Panc1 (cell line): ENCODE data around the gene ATP1A3. TPM values are rescaled to one million over a fixed set of nuclear protein-coding genes. Genes with fewer than 3 reads are reported as not detected.

Experiments used
- ATAC-seq: fragments of 200-7000 bp; cut with Tn5 transposase; 2 replicates; pipeline ENCODE4 v1.9.1; 2020; ENCODE audit warnings: mild to moderate bottlenecking, moderate library complexity
- BruUV-seq: library from RNA; stranded (reverse); fragments of 400-500 nt; replicated peaks from 2 replicates; lab custom pipeline; 2021; lab: Mats Ljungman, UMichigan
- CTCF ChIA-PET: fragments of 300-600 bp; sonication (Branson Sonifier 250); formaldehyde crosslinking; loops from one replicate; lab custom pipeline; 2022; ENCODE audit warnings: antibody characterized with exemption; lab: Charles Lee
- POLR2A ChIA-PET: fragments of 300-600 bp; sonication (Branson Sonifier 250); formaldehyde crosslinking; loops from one replicate; lab custom pipeline; 2022; ENCODE audit warnings: antibody characterized with exemption; lab: Charles Lee
- DNase-seq: peaks from one replicate; pipeline ENCODE4 v3.0.0-alpha.2; 2010; ENCODE audit warnings: low read depth, low spot score
- H3K27ac ChIP-seq: 2 replicates; pipeline ENCODE4 v1.5.1; 2011; ENCODE audit warnings: mild to moderate bottlenecking, low read length, inconsistent platforms
- H3K27me3 ChIP-seq: fragments of 200-500 bp; sonication (Bioruptor generic); 2 replicates; pipeline ENCODE4 v1.6.0; 2014; ENCODE audit warnings: low read length, inconsistent platforms; ENCODE audit not compliant: control insufficient read depth, insufficient read depth
- H3K36me3 ChIP-seq: fragments of 200-500 bp; sonication (Bioruptor generic); 2 replicates; pipeline ENCODE4 v1.5.1; 2014; ENCODE audit warnings: inconsistent platforms, mild to moderate bottlenecking, low read length, moderate library complexity; ENCODE audit not compliant: control insufficient read depth, insufficient read depth
- H3K4me1 ChIP-seq: 2 replicates; pipeline ENCODE4 v1.5.1; 2011; ENCODE audit warnings: inconsistent platforms, mild to moderate bottlenecking, low read length, moderate library complexity; ENCODE audit not compliant: control insufficient read depth, insufficient read depth
- H3K4me3 ChIP-seq, 2 experiments: 2 replicates each; pipeline ENCODE4 v1.5.1; 2011 to 2012; ENCODE audit warnings: low read depth in 2 of 2, low read length in 2 of 2, mild to moderate bottlenecking in 2 of 2, inconsistent platforms in 1 of 2, moderate library complexity in 1 of 2
- H3K9me3 ChIP-seq: fragments of 200-500 bp; sonication (Bioruptor generic); 2 replicates; pipeline ENCODE4 v1.5.1; 2014; ENCODE audit warnings: low read depth, mild to moderate bottlenecking, inconsistent platforms, low read length, moderate library complexity; ENCODE audit not compliant: control insufficient read depth, insufficient read depth
- CTCF ChIP-seq: fragments of 450-650 bp; IDR thresholded peaks from 2 replicates; pipeline ENCODE4 v1.5.1; 2017; ENCODE audit warnings: mild to moderate bottlenecking
- POLR2AphosphoS5 ChIP-seq: IDR thresholded peaks from 2 replicates; pipeline ENCODE4 v1.6.1; 2012; ENCODE audit warnings: mild to moderate bottlenecking, low read depth, low read length, moderate library complexity
- REST ChIP-seq, 2 experiments: IDR thresholded peaks; 2 replicates each; pipeline ENCODE4 v1.6.1; 2011 to 2012; ENCODE audit warnings: low read depth in 2 of 2, control low read depth in 1 of 2, low read length in 1 of 2, mild to moderate bottlenecking in 1 of 2, moderate library complexity in 1 of 2; ENCODE audit not compliant: insufficient read depth in 1 of 2
- SIN3A ChIP-seq: IDR thresholded peaks from 2 replicates; pipeline ENCODE4 v1.6.1; 2012; ENCODE audit warnings: low read depth, mild to moderate bottlenecking, low read length, moderate library complexity, borderline replicate concordance; ENCODE audit not compliant: insufficient read depth
- TCF7L2 ChIP-seq: IDR thresholded peaks from 2 replicates; pipeline ENCODE4 v1.6.1; 2011; ENCODE audit warnings: mild to moderate bottlenecking, low read depth, low read length, inconsistent platforms
- in situ Hi-C: cut with HindIII; loops from 2 replicates; pipeline ENCODE4 v1.10.0; 2016; ENCODE audit warnings: low sequenced_read_pairs, low pct_unique_long_range_greater_than_20kb
- intact Hi-C: fragments of 100-400 bp; cut with micrococcal nuclease; formaldehyde crosslinking; loops from one replicate; pipeline ENCODE4 v1.10.0; 2022; ENCODE audit not compliant: unreplicated experiment
- total RNA-seq: library from RNA; stranded (reverse); gene quantifications from one replicate; pipeline ENCODE4 v1.2.1, GENCODE V29; 2021; ENCODE audit not compliant: unreplicated experiment

ATP1A3 gene
- total RNA-seq, 1 experiment from 2014 or later = 4.9 TPM

- no peak overlapping the region for H3K27ac ChIP-seq
- ChIA-PET POLR2A (interaction anchor here (0.6 kb wide), 1 partner anchor 75 kb away, joined by 4 read pairs; no protein-coding TSS in a partner anchor), CTCF (no interaction called here)
- in situ Hi-C loops (no loop called here), intact Hi-C loops (no loop called here)
- no peaks in the 10 kb centered on the region for H3K36me3 ChIP-seq
- H3K9me3 ChIP-seq = no peaks in the 10 kb centered on the region
- no peak for TF ChIP-seq SIN3A
- no peak for TF ChIP-seq TCF7L2
- TF ChIP-seq POLR2AphosphoS5 = no peak
- no peak for TF ChIP-seq REST (IDR thresholded peaks at IDR 0.05; ENCODE audit: insufficient read depth in 1 of 2, low read depth in 2 of 2, low read length in 1 of 2)
- no peak for TF ChIP-seq CTCF
- H3K27me3 ChIP-seq = no peaks in the 10 kb centered on the region
- DNase-seq = no peak
- no peak for ATAC-seq
- BruUV-seq = no TSS peak
- no peak overlapping the region for H3K4me3 ChIP-seq
- H3K4me1 ChIP-seq = no peaks in the 10 kb centered on the region
Measured at GRCh38 chr19:41974652-41975051, 19.4 kb downstream of the ATP1A3 start.

DNA sequence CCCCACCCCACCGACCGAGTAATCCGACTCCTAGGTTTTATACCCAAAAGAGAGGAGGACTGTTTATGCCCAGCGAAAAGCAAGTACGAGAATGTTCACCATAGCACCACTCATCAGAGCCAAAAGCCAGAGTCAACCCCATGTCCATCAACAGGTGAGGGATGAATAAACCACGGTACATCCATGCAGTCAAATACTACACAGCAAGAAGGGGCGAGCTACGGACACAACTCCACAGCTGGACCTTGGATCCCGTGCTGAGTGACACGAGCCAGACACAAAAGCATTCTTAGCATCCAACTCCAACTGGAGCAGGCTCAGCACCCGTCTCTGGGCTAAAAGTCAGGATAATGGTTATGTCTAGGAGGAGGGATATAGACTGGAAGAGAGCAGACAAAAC is 22.7 kb downstream of the ATP1A3 start:
- ChIA-PET CTCF (no interaction called here), POLR2A (no interaction called here)
- no TSS peak for BruUV-seq
- H3K9me3 ChIP-seq = no peaks in the 10 kb centered on the region
- in situ Hi-C loops = no loop called here
- DNase-seq (no peak), ATAC-seq (no peak)
- H3K4me3 ChIP-seq = no peak overlapping the region
- TF ChIP-seq TCF7L2 (no peak), POLR2AphosphoS5 (no peak), CTCF (no peak), REST (IDR thresholded peaks at IDR 0.05; ENCODE audit: insufficient read depth in 1 of 2, low read depth in 2 of 2, low read length in 1 of 2) (no peak), SIN3A (no peak)
- intact Hi-C loops = no loop called here
- H3K27ac ChIP-seq = no peak overlapping the region
- H3K27me3 ChIP-seq = no peaks in the 10 kb centered on the region
- no peaks in the 10 kb centered on the region for H3K36me3 ChIP-seq
- no peaks in the 10 kb centered on the region for H3K4me1 ChIP-seq
